HepG2 (cell line): ENCODE measurements around the gene HDHD3.

ENCODE experiments used
- FOXK2 ChIP-seq: fragments of 450-650 bp; IDR thresholded peaks from 2 replicates; pipeline ENCODE4 v1.6.1; 2016
- GABPA ChIP-seq, 2 experiments: IDR thresholded peaks; 2 replicates each; pipeline ENCODE4 v1.6.1; 2011 to 2016; ENCODE audit warnings: low read depth in 2 of 2, low read length in 1 of 2, missing biosample characterization in 1 of 2, missing genetic modification characterization in 1 of 2
- GATA4 ChIP-seq: sonication (generic); IDR thresholded peaks from 2 replicates; pipeline ENCODE4 v1.6.1; 2016; ENCODE audit warnings: antibody characterized with exemption, low read depth, borderline replicate concordance
- NAIF1 ChIP-seq: sonication (generic); formaldehyde crosslinking; IDR thresholded peaks from 2 replicates; pipeline ENCODE4 v1.5.0; 2020; ENCODE audit warnings: mild to moderate bottlenecking, missing genetic modification reagents, borderline replicate concordance
- NR2C2 ChIP-seq: sonication (generic); formaldehyde crosslinking; IDR thresholded peaks from 2 replicates; pipeline ENCODE4 v1.4.0; 2020; ENCODE audit warnings: missing genetic modification reagents, mild to moderate bottlenecking, moderate library complexity, borderline replicate concordance
- SP1 ChIP-seq, 2 experiments: fragments of 450-650 bp in 1 of 2; sonication (generic) in 1 of 2; formaldehyde crosslinking in 1 of 2; IDR thresholded peaks; 2 replicates each; pipeline versions ENCODE4 v1.4.0 to v1.6.1; 2016 to 2020; ENCODE audit warnings: missing genetic modification reagents in 1 of 2
- SRSF9 ChIP-seq: fragments of 200-400 bp; formaldehyde crosslinking; IDR thresholded peaks from 2 replicates; pipeline ENCODE4 v1.6.1; 2018; ENCODE audit warnings: borderline replicate concordance, mild to moderate bottlenecking, low read depth, low read length; ENCODE audit not compliant: insufficient read depth, poor library complexity, severe bottlenecking
- ZNF292 ChIP-seq: sonication (generic); formaldehyde crosslinking; IDR thresholded peaks from 2 replicates; pipeline ENCODE4 v1.8.1; 2022; ENCODE audit warnings: mild to moderate bottlenecking, low read depth, missing genetic modification reagents, borderline replicate concordance
- ZNF674 ChIP-seq: sonication (generic); formaldehyde crosslinking; IDR thresholded peaks from 2 replicates; pipeline ENCODE4 v1.5.0; 2020; ENCODE audit warnings: low read depth, mild to moderate bottlenecking, missing genetic modification reagents
- TF ChIP-seq, protein P1 (sequence below): sonication (generic); formaldehyde crosslinking; IDR thresholded peaks from 2 replicates; pipeline ENCODE4 v1.4.0; 2020; ENCODE audit warnings: mild to moderate bottlenecking, missing genetic modification reagents
- TF ChIP-seq, protein P2 (sequence below): sonication (generic); formaldehyde crosslinking; IDR thresholded peaks from 2 replicates; pipeline ENCODE4 v1.5.0; 2020; ENCODE audit warnings: mild to moderate bottlenecking, missing genetic modification reagents, moderate library complexity
- TF ChIP-seq, protein P3 (sequence below): sonication (generic); formaldehyde crosslinking; IDR thresholded peaks from 2 replicates; pipeline ENCODE4 v1.8.1; 2023; ENCODE audit warnings: missing genetic modification reagents, inconsistent platforms, borderline replicate concordance

DNA sequence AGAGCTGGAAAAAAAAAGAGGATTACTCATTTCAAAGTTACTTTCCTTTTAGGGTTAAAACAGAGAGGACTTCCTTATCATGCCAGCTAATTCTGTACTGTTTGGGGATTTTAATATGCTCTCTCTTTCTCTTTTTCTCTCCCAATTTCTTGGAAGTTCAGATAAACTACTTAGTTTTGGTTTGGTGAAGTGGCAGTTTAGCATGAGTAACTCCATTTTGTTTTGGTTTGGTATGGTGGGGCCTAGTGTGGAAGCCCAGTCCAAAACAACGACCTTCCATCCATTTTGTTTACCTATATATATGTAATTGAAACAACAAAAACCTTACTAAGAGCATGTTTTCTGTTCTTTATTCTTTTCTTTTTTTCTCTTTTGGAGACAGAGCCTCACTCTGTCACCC is 31.1 kb downstream of the HDHD3 start:
- TF ChIP-seq, protein P1, sequence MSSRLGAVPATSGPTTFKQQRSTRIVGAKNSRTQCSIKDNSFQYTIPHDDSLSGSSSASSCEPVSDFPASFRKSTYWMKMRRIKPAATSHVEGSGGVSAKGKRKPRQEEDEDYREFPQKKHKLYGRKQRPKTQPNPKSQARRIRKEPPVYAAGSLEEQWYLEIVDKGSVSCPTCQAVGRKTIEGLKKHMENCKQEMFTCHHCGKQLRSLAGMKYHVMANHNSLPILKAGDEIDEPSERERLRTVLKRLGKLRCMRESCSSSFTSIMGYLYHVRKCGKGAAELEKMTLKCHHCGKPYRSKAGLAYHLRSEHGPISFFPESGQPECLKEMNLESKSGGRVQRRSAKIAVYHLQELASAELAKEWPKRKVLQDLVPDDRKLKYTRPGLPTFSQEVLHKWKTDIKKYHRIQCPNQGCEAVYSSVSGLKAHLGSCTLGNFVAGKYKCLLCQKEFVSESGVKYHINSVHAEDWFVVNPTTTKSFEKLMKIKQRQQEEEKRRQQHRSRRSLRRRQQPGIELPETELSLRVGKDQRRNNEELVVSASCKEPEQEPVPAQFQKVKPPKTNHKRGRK (CRISPR knock-in tag) = no peak
- TF ChIP-seq, protein P2, sequence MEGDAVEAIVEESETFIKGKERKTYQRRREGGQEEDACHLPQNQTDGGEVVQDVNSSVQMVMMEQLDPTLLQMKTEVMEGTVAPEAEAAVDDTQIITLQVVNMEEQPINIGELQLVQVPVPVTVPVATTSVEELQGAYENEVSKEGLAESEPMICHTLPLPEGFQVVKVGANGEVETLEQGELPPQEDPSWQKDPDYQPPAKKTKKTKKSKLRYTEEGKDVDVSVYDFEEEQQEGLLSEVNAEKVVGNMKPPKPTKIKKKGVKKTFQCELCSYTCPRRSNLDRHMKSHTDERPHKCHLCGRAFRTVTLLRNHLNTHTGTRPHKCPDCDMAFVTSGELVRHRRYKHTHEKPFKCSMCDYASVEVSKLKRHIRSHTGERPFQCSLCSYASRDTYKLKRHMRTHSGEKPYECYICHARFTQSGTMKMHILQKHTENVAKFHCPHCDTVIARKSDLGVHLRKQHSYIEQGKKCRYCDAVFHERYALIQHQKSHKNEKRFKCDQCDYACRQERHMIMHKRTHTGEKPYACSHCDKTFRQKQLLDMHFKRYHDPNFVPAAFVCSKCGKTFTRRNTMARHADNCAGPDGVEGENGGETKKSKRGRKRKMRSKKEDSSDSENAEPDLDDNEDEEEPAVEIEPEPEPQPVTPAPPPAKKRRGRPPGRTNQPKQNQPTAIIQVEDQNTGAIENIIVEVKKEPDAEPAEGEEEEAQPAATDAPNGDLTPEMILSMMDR = no peak
- no peak for TF ChIP-seq GATA4
- no peak for TF ChIP-seq ZNF292 (CRISPR knock-in tag)
- no peak for TF ChIP-seq ZNF674 (CRISPR knock-in tag)
- TF ChIP-seq NAIF1 (CRISPR knock-in tag) = no peak
- TF ChIP-seq, protein P3, sequence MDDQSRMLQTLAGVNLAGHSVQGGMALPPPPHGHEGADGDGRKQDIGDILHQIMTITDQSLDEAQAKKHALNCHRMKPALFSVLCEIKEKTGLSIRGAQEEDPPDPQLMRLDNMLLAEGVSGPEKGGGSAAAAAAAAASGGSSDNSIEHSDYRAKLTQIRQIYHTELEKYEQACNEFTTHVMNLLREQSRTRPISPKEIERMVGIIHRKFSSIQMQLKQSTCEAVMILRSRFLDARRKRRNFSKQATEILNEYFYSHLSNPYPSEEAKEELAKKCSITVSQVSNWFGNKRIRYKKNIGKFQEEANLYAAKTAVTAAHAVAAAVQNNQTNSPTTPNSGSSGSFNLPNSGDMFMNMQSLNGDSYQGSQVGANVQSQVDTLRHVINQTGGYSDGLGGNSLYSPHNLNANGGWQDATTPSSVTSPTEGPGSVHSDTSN (CRISPR knock-in tag) = no peak
- TF ChIP-seq FOXK2 = no peak
- TF ChIP-seq GABPA (IDR thresholded peaks at IDR 0.05; ENCODE audit: low read depth, low read length) = no peak
- no peak for TF ChIP-seq GABPA (CRISPR knock-in tag; IDR thresholded peaks at IDR 0.05; ENCODE audit: low read depth)
- TF ChIP-seq SRSF9 = no peak
- TF ChIP-seq NR2C2 = no peak
- no peak for TF ChIP-seq SP1 (IDR thresholded peaks at IDR 0.05)
- TF ChIP-seq SP1 (CRISPR knock-in tag; IDR thresholded peaks at IDR 0.05) = no peak
